ENCODE data around the gene IFT122. TPM values are rescaled to one million over a fixed set of nuclear protein-coding genes. Genes with fewer than 3 reads are reported as not detected.

IFT122 gene
- total RNA-seq, 1 donor, result 21.4 TPM

DNA sequence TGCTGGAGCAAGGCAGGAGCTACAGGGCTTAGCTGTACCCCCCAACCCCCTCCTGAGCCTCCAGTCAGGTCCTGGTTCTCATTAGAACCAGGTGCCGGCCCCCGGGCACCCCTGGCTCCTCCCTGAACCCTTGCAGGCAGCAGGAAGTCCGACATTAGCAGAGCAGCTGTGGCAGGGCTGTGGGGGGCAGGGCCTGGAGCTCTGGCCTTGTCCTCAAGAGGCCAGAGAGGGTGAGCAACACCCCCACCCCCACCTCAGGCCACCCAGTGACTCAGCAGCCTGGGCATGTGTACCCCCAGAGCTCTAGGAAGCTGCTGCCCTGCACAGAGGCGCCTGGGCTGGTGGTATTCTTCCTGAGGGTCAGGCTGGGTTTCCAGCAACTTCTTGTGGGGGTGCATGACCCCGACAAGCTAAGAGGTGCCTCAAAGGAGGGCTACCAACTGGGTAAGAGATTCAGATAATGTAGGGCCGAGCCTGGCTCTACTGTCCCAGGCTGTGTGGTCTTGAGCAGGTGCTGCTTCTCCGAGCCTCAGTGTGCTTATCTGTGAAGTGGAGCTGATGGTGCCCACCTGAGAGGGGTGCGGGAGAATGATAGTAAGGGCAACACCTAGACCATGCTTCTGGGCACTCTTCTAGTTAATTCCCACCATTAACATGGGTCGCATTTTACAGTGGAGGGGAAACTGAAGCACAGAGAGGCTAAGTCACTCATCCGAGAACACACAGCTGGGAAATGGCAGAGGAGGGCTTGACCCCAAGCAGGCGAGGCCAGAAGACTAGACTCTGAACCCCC lies 118.9 kb downstream of the IFT122 start:
- TF ChIP-seq, protein P1, sequence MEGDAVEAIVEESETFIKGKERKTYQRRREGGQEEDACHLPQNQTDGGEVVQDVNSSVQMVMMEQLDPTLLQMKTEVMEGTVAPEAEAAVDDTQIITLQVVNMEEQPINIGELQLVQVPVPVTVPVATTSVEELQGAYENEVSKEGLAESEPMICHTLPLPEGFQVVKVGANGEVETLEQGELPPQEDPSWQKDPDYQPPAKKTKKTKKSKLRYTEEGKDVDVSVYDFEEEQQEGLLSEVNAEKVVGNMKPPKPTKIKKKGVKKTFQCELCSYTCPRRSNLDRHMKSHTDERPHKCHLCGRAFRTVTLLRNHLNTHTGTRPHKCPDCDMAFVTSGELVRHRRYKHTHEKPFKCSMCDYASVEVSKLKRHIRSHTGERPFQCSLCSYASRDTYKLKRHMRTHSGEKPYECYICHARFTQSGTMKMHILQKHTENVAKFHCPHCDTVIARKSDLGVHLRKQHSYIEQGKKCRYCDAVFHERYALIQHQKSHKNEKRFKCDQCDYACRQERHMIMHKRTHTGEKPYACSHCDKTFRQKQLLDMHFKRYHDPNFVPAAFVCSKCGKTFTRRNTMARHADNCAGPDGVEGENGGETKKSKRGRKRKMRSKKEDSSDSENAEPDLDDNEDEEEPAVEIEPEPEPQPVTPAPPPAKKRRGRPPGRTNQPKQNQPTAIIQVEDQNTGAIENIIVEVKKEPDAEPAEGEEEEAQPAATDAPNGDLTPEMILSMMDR (IDR thresholded peaks at IDR 0.05; ENCODE audit: insufficient read depth, low read length), result no peak
- DNase-seq (ENCODE audit: low read depth), result peak; percentile 51
- no peak overlapping the region for H3K4me3 ChIP-seq (ENCODE audit: low read depth, low read length)

DNA sequence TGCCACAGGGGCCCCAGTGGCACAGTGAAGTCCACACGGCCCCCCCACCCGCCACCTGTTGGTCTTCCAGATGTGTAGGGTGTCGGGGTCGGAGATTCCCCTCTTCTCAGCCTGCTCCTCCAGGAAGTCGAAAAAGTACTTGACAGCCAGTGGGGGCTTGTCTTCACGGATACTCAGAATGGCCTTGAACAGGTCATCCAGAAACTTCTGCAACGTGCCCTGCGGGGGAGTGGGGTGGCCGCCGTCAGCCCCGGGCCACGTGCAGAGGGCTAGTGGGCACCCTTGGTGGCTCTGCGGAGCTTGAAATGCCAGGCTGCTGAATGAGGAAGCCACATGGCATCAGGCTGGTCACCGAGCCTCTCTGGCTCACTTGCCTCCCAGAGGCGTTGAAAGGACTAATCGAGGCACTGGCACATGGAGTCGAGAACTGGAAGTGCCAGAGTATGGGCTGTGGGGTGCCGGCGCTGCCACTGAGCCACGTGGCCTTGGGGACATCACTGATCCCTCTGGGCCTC lies 119.6 kb downstream of the IFT122 start:
- H3K4me3 ChIP-seq (ENCODE audit: low read depth, low read length), result no peak overlapping the region
- TF ChIP-seq, protein P1 (IDR thresholded peaks at IDR 0.05; ENCODE audit: insufficient read depth, low read length), result no peak
- DNase-seq (ENCODE audit: low read depth), result no peak

DNA sequence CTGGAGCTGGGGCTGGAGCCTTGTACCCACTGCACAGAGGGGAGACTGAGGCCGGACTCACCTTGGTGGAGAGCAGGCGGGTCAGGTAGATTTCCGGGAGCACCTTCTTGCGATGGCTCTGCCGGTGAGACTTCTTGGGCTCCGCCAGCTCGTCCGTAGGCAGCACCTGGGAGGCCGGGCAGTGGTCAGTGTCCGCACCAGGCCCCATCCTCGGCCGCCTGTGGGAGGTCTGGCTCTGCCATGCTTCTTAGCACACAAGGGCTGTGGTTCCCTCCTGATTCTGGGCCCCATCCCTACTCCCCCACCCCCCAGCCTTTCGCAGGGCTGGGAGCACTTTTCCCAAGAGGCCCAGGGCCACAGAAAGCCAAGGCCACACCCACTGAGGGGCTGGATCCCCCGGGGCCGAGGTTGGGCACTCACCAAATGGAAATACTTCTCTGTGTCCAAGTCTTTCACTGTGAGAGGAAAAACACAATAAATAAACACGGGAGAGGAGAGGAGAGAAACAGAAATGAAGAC lies 120.3 kb downstream of the IFT122 start:
- DNase-seq (ENCODE audit: low read depth), result peak; percentile 76
- TF ChIP-seq, protein P1 (IDR thresholded peaks at IDR 0.05; ENCODE audit: insufficient read depth, low read length), result no peak
- H3K4me3 ChIP-seq (ENCODE audit: low read depth, low read length), result no peak overlapping the region

DNA sequence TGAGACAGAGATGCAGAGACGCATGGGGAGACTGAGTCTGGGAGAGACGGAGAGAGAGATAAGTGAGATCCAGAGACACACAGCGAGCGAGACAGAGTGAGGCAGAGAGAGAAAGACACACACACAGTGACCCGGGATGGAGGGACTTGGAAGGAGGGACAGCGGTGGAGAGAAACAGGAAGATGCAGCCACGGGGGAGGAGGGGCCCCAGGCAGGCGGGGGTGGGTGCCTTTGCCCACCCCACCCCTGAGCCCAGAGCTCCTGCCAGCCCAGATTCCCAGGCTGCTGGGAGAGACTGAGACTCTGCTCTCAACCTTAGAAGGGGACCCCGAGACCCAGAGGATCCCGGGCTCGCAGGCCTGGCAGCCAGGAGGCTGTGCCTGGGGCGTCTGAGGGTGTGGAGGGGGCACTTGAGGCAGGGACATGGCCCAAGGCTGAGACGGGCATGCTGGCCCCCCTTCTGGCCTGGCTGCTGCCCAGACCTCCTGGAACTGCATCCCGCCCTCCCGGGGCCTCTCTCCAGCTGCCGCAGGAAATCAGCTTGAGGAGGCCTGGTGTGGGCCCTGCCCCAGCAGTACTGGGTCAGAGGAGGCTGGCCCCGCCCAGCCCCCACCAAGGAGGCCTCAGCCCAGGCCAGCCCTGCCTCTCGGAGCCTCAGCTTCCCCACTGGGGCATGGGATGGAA lies 121.0 kb downstream of the IFT122 start:
- TF ChIP-seq, protein P1 (IDR thresholded peaks at IDR 0.05; ENCODE audit: insufficient read depth, low read length), result no peak
- DNase-seq (ENCODE audit: low read depth), result peak; percentile 84

DNA sequence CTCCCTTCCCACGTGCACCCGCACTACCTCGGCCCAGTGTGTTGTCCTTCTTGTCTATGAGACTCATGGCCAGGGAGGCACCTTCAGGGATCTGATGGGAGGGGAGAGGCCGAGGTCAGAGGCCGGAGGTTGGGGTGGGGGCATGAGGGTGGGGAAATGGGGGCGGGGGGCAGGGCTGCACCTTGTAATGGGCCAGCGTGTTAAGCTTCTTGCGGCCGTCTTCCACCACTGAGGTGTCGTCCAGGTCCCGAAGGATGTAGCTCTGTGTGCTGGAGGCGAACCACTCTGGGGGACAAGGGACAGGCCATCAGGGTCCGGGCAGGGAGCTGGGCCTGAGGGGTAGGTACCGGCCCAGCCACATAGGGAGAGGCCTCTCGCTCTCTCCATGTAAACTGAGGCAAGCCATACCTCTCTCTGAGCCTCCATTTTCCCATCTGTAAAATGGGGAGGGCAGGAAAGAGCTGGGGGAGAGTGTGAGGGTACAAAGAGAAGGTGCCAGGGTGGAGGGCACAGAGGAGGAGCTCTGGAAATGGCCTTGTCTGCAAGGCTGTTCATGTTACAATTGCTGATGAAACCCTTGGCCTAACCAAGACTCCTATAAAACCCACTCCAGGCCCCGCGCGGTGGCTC lies 121.7 kb downstream of the IFT122 start:
- TF ChIP-seq, protein P1 (IDR thresholded peaks at IDR 0.05; ENCODE audit: insufficient read depth, low read length), result no peak
- H3K4me3 ChIP-seq (ENCODE audit: low read depth, low read length), result no peak overlapping the region
- no peak for DNase-seq (ENCODE audit: low read depth)

More for the DNA sequence above, 121.0 kb downstream of the IFT122 start:
- peak overlapping the region; percentile 39 for H3K4me3 ChIP-seq (ENCODE audit: low read depth, low read length)

DNA sequence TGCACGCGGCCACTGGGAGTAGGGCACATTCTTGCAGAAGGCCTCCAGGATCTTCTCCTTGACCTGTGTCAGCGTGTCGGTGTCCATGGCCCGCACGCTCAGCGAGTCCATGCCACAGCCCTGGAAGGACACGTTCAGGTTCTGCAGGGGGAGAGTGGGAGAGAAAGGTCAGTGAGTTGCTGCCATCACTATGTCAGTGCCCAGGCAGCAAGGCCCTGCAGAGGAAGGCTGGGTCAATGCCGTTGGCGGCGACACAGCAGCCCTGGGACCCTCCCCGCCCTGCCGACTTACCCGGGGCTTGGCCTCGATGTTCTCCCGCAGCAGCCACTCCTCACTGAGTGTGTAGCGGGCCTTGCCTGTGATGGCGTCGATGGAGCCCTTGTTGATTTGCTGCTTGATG lies 122.8 kb downstream of the IFT122 start:
- TF ChIP-seq, protein P1 (IDR thresholded peaks at IDR 0.05; ENCODE audit: insufficient read depth, low read length), result no peak
- DNase-seq (ENCODE audit: low read depth), result no peak
- no peak overlapping the region for H3K4me3 ChIP-seq (ENCODE audit: low read depth, low read length)

Data from fibroblast of the aortic adventitia (primary cell).